GM20000 (cell line): Measurements from ENCODE around the gene CCR6.

Experiments used
- DNase-seq: peaks from one replicate; pipeline ENCODE4 v3.0.0; 2012; ENCODE audit warnings: low spot score
- TF ChIP-seq, protein P1 (sequence below): IDR thresholded peaks from 2 replicates; pipeline ENCODE4 v1.5.1; 2012; ENCODE audit warnings: mild to moderate bottlenecking, control low read depth; ENCODE audit errors: extremely low read depth, missing control alignments

The CCR6 gene

GRCh38 chr6:167089243-167090142 lies 33.4 kb upstream of the CCR6 start:
- DNase-seq, result no peak
- TF ChIP-seq, protein P1, sequence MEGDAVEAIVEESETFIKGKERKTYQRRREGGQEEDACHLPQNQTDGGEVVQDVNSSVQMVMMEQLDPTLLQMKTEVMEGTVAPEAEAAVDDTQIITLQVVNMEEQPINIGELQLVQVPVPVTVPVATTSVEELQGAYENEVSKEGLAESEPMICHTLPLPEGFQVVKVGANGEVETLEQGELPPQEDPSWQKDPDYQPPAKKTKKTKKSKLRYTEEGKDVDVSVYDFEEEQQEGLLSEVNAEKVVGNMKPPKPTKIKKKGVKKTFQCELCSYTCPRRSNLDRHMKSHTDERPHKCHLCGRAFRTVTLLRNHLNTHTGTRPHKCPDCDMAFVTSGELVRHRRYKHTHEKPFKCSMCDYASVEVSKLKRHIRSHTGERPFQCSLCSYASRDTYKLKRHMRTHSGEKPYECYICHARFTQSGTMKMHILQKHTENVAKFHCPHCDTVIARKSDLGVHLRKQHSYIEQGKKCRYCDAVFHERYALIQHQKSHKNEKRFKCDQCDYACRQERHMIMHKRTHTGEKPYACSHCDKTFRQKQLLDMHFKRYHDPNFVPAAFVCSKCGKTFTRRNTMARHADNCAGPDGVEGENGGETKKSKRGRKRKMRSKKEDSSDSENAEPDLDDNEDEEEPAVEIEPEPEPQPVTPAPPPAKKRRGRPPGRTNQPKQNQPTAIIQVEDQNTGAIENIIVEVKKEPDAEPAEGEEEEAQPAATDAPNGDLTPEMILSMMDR, result no peak

- TF ChIP-seq, protein P1, result no peak
- DNase-seq, result no peak
Measured at GRCh38 chr6:167090171-167090570, 32.7 kb upstream of the CCR6 start.

DNA sequence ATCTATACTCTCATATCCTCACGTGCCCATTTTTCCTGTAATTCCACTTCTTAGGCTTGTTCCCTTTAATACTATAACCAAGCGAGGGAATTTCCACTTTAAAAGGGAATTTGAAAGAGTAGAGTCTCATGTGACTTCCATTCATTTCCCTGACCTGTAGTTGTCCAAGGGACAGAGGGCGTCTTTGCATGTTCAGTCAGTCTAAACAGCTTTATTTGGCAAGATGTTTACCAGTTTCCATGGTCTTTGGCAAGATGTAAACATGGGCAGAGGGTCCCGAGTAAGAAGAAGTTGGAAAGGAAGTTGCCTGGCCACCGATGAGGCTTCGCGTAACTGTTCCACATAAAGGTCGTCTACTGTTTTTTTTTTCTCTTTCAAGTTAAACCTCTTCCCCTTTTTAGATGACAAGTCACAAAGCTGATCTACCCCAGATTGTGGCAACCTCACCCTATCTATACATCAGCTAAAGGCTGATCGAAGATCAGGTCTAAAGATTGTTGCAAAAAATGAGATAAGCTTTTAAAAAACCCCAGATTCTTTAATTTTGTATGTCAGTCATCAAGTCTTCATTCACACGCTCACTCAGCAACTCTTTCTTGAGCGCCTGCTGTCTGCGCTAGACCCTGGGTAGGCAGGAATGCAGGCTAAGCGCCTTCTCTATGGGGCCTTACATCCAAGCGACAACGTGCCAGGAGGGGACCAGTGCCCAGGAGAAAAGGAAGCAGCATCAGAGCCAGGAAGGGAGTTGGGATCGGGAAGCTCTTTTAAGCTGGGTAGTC lies 31.7 kb upstream of the CCR6 start:
- DNase-seq, result no peak
- TF ChIP-seq, protein P1, result no peak

- DNase-seq, result no peak
- TF ChIP-seq, protein P1, result no peak
Measured at GRCh38 chr6:167091805-167092107, 31.1 kb upstream of the CCR6 start.

GRCh38 chr6:167092672-167093339 lies 30.1 kb upstream of the CCR6 start:
- DNase-seq, result no peak

DNA sequence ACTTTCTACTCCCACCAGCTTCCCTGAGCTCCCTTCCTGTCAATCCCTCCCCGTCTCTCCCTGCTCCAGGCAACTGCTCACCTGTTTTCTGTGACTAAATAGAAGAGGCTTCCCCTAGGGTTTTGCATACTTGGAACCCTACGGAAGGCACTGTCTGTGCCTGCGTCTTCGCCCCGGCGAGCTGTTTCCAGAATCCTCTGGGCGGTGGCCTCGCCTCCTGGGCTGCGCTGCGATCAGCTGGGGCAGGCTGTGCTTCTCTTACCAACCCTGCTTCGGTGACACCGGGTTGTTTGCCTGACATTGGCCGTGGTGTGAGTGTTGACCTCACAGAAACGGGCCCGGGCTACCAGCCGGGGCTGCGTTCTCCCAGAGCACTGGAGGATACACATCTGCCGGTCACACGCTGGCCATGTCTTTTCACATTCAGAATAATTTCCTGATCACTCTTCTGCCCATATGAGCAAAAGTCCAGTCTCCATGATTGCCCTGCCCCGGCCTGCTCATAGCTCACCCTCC lies 29.4 kb upstream of the CCR6 start:
- DNase-seq, result no peak

More at GRCh38 chr6:167092672-167093339, 30.1 kb upstream of the CCR6 start:
- TF ChIP-seq, protein P1, result no peak

More for the DNA sequence above, 29.4 kb upstream of the CCR6 start:
- TF ChIP-seq, protein P1, result no peak
